Esophagus muscularis mucosa (tissue), 4 donors: ENCODE results near the gene LIN9.

Experiments used
- EP300 ChIP-seq: sonication (generic); formaldehyde crosslinking; IDR thresholded peaks from one replicate; pipeline ENCODE4 v1.6.1; 2017; ENCODE audit warnings: antibody characterized with exemption
- POLR2A ChIP-seq: fragments of 450-650 bp; IDR thresholded peaks from one replicate; pipeline ENCODE4 v1.6.1; 2017; ENCODE audit warnings: antibody characterized with exemption, moderate library complexity, mild to moderate bottlenecking, low read depth
- POLR2AphosphoS5 ChIP-seq, 2 donors: sonication (generic); formaldehyde crosslinking; IDR thresholded peaks; one replicate each; pipeline ENCODE4 v1.6.1; 2017; ENCODE audit warnings: antibody characterized with exemption in 2 of 2
- TF ChIP-seq, protein P1 (sequence below), 3 experiments: fragments of 200-600 bp in 2 of 3; fragments of 450-650 bp in 1 of 3; sonication (generic) in 2 of 3; IDR thresholded peaks; one replicate each; pipeline ENCODE4 v1.5.1; 2017 to 2019; ENCODE audit warnings: antibody characterized with exemption in 3 of 3, mild to moderate bottlenecking in 2 of 3, moderate library complexity in 1 of 3

DNA sequence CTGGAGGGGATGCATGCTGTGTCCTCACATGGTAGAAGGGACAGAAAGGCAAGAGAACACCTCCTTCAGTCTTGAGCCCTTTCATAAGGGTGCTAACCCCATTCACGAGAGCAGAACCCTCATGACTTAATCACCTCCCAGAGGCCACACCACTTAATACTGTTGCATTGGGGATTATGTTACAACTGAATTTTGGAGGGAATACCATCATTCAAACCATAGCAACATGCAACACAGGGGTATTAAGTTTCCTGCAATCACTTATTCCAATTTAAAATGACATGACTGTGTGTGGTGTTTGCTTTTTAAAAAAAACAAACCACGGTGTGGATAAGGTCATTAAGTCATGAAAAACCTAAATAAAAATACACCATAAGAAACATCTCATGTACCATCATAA, 3.1 kb upstream of the LIN9 start:
- TF ChIP-seq, protein P1, sequence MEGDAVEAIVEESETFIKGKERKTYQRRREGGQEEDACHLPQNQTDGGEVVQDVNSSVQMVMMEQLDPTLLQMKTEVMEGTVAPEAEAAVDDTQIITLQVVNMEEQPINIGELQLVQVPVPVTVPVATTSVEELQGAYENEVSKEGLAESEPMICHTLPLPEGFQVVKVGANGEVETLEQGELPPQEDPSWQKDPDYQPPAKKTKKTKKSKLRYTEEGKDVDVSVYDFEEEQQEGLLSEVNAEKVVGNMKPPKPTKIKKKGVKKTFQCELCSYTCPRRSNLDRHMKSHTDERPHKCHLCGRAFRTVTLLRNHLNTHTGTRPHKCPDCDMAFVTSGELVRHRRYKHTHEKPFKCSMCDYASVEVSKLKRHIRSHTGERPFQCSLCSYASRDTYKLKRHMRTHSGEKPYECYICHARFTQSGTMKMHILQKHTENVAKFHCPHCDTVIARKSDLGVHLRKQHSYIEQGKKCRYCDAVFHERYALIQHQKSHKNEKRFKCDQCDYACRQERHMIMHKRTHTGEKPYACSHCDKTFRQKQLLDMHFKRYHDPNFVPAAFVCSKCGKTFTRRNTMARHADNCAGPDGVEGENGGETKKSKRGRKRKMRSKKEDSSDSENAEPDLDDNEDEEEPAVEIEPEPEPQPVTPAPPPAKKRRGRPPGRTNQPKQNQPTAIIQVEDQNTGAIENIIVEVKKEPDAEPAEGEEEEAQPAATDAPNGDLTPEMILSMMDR (IDR thresholded peaks at IDR 0.05) = no peak
- TF ChIP-seq EP300 (no peak), POLR2A (no peak), POLR2AphosphoS5 (IDR thresholded peaks at IDR 0.05) (no peak)
